ENCODE results near the gene GALK1. TPM values are rescaled to one million over a fixed set of nuclear protein-coding genes. Genes with fewer than 3 reads are reported as not detected.
A peak's percentile ranks its signal among the peaks of the same experiment; 100 is the strongest.

The GALK1 gene
- total and polyA plus RNA-seq, 2 of the 13 experiments (the other 11 are each of a cell fraction or from before 2014, with no cell fraction given) = 59.9 to 93.6 TPM

- no peak for TF ChIP-seq PRDM15 (CRISPR knock-in tag; IDR thresholded peaks at IDR 0.05)
- peak; percentile 61 for TF ChIP-seq ZNF350 (CRISPR knock-in tag; IDR thresholded peaks at IDR 0.05; ENCODE audit: borderline replicate concordance, low read depth)
- peak; percentile 88 for TF ChIP-seq ZNF687 (CRISPR knock-in tag; IDR thresholded peaks at IDR 0.05)
- TF ChIP-seq ZFP36L2 (CRISPR knock-in tag; IDR thresholded peaks at IDR 0.05) = no peak
- no peak for TF ChIP-seq RORA (CRISPR knock-in tag; IDR thresholded peaks at IDR 0.05)
- no peak for TF ChIP-seq ZNF441 (CRISPR knock-in tag; IDR thresholded peaks at IDR 0.05; ENCODE audit: borderline replicate concordance)
- no peak for TF ChIP-seq MAZ (IDR thresholded peaks at IDR 0.05; ENCODE audit: borderline replicate concordance, low read depth, low read length)
- peak; percentile 61 for TF ChIP-seq MAZ (CRISPR knock-in tag; IDR thresholded peaks at IDR 0.05; ENCODE audit: low read depth)
- TF ChIP-seq, protein P1, sequence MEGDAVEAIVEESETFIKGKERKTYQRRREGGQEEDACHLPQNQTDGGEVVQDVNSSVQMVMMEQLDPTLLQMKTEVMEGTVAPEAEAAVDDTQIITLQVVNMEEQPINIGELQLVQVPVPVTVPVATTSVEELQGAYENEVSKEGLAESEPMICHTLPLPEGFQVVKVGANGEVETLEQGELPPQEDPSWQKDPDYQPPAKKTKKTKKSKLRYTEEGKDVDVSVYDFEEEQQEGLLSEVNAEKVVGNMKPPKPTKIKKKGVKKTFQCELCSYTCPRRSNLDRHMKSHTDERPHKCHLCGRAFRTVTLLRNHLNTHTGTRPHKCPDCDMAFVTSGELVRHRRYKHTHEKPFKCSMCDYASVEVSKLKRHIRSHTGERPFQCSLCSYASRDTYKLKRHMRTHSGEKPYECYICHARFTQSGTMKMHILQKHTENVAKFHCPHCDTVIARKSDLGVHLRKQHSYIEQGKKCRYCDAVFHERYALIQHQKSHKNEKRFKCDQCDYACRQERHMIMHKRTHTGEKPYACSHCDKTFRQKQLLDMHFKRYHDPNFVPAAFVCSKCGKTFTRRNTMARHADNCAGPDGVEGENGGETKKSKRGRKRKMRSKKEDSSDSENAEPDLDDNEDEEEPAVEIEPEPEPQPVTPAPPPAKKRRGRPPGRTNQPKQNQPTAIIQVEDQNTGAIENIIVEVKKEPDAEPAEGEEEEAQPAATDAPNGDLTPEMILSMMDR (CRISPR knock-in tag; IDR thresholded peaks at IDR 0.05) = no peak
- TF ChIP-seq ZNF3 (CRISPR knock-in tag; IDR thresholded peaks at IDR 0.05) = no peak
- no peak for TF ChIP-seq ZNF660 (CRISPR knock-in tag; IDR thresholded peaks at IDR 0.05; ENCODE audit: borderline replicate concordance, low read depth)
- TF ChIP-seq TFE3 (CRISPR knock-in tag; IDR thresholded peaks at IDR 0.05) = no peak; the same call in none of the 2 replicates
- no peak for TF ChIP-seq TARDBP (CRISPR knock-in tag; IDR thresholded peaks at IDR 0.05)
- TF ChIP-seq ZNF354B (CRISPR knock-in tag; IDR thresholded peaks at IDR 0.05) = no peak
- TF ChIP-seq, protein P2, sequence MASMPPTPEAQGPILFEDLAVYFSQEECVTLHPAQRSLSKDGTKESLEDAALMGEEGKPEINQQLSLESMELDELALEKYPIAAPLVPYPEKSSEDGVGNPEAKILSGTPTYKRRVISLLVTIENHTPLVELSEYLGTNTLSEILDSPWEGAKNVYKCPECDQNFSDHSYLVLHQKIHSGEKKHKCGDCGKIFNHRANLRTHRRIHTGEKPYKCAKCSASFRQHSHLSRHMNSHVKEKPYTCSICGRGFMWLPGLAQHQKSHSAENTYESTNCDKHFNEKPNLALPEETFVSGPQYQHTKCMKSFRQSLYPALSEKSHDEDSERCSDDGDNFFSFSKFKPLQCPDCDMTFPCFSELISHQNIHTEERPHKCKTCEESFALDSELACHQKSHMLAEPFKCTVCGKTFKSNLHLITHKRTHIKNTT (CRISPR knock-in tag; IDR thresholded peaks at IDR 0.05) = no peak
- TF ChIP-seq ZNF703 (CRISPR knock-in tag; IDR thresholded peaks at IDR 0.05; ENCODE audit: borderline replicate concordance) = no peak
- TF ChIP-seq GATA4 (IDR thresholded peaks at IDR 0.05; ENCODE audit: borderline replicate concordance, low read depth) = no peak
- TF ChIP-seq ZNF883 (CRISPR knock-in tag; IDR thresholded peaks at IDR 0.05; ENCODE audit: not compliant biosample characterization) = no peak
- TF ChIP-seq RFX5 (IDR thresholded peaks at IDR 0.05; ENCODE audit: low read depth, low read length) = no peak
Observed at GRCh38 chr17:75764417-75764710, 628 bp downstream of the GALK1 start (continued).

Measured in HepG2 (cell line).